IPS-11a (cell line): ENCODE data around the gene SLC35F3.
"Not testable (repeated sequence)": the region's sequence is repeated elsewhere in the genome, so short reads cannot be mapped to it uniquely, and the experiment has no call there.

Source experiments
- H3K4me3 ChIP-seq: one replicate; pipeline ENCODE4 v1.5.1; 2013; ENCODE audit warnings: low read depth, low read length, control low read depth

SLC35F3 gene

GRCh38 chr1:234176000-234176399 lies 271.5 kb downstream of the SLC35F3 start:
- no peak overlapping the region for H3K4me3 ChIP-seq

GRCh38 chr1:234176847-234177246 lies 272.4 kb downstream of the SLC35F3 start:
- H3K4me3 ChIP-seq, result not testable (repeated sequence)

GRCh38 chr1:234185438-234185837 lies 281.0 kb downstream of the SLC35F3 start:
- H3K4me3 ChIP-seq, result no peak overlapping the region

- no peak overlapping the region for H3K4me3 ChIP-seq
These were observed 281.7 kb downstream of the SLC35F3 start for GRCh38 chr1:234186037-234186688.

- no peak overlapping the region for H3K4me3 ChIP-seq
These were observed 283.9 kb downstream of the SLC35F3 start for GRCh38 chr1:234188454-234188792.

- no peak overlapping the region for H3K4me3 ChIP-seq
These were observed 293.4 kb downstream of the SLC35F3 start for GRCh38 chr1:234197839-234198238.

GRCh38 chr1:234199476-234200127 lies 295.1 kb downstream of the SLC35F3 start:
- H3K4me3 ChIP-seq, result no peak overlapping the region

GRCh38 chr1:234200566-234200965 lies 296.1 kb downstream of the SLC35F3 start:
- H3K4me3 ChIP-seq, result no peak overlapping the region

GRCh38 chr1:234201600-234201999 lies 297.1 kb downstream of the SLC35F3 start:
- no peak overlapping the region for H3K4me3 ChIP-seq

GRCh38 chr1:234205966-234206365 lies 301.5 kb downstream of the SLC35F3 start:
- H3K4me3 ChIP-seq, result no peak overlapping the region

- no peak overlapping the region for H3K4me3 ChIP-seq
These were observed 302.3 kb downstream of the SLC35F3 start for GRCh38 chr1:234206651-234207284.

- no peak overlapping the region for H3K4me3 ChIP-seq
These were observed 303.9 kb downstream of the SLC35F3 start for GRCh38 chr1:234208351-234208750.

- H3K4me3 ChIP-seq, result no peak overlapping the region
These were observed 304.3 kb downstream of the SLC35F3 start for GRCh38 chr1:234208791-234209190.

- not testable (repeated sequence) for H3K4me3 ChIP-seq
These were observed 306.0 kb downstream of the SLC35F3 start for GRCh38 chr1:234210429-234210828.

GRCh38 chr1:234211855-234212254 lies 307.4 kb downstream of the SLC35F3 start:
- not testable (repeated sequence) for H3K4me3 ChIP-seq

GRCh38 chr1:234212764-234213657 lies 308.5 kb downstream of the SLC35F3 start:
- H3K4me3 ChIP-seq, result no peak overlapping the region

- H3K4me3 ChIP-seq, result peak overlapping the region; percentile 66
These were observed 309.2 kb downstream of the SLC35F3 start for GRCh38 chr1:234213658-234214128.

- H3K4me3 ChIP-seq, result peak overlapping the region; percentile 66
These were observed 309.8 kb downstream of the SLC35F3 start for GRCh38 chr1:234214129-234214910.

GRCh38 chr1:234214911-234215892 lies 310.7 kb downstream of the SLC35F3 start:
- H3K4me3 ChIP-seq, result peak overlapping the region; percentile 66
